Testis (tissue), 3 donors: ENCODE data around the gene S100B. TPM values are rescaled to one million over a fixed set of nuclear protein-coding genes. Genes with fewer than 3 reads are reported as not detected.

Source experiments
- DNase-seq: peaks from one replicate; pipeline ENCODE4 v3.0.0-alpha.2; 2019
- H3K27ac ChIP-seq, 2 donors: fragments of 200-600 bp; sonication (generic); one replicate each; pipeline ENCODE4 v1.5.1; 2019
- H3K27me3 ChIP-seq: fragments of 200-600 bp; sonication (generic); one replicate; pipeline ENCODE4 v1.5.1; 2019
- H3K36me3 ChIP-seq: fragments of 200-600 bp; sonication (generic); one replicate; pipeline ENCODE4 v1.5.1; 2017; ENCODE audit warnings: low read depth; ENCODE audit errors: missing control alignments
- H3K4me1 ChIP-seq: fragments of 200-600 bp; sonication (generic); one replicate; pipeline ENCODE4 v1.5.1; 2019
- H3K4me3 ChIP-seq, 2 donors: fragments of 200-600 bp; sonication (generic); one replicate each; pipeline ENCODE4 v1.5.1; 2017 to 2019
- H3K9me3 ChIP-seq: fragments of 200-600 bp; sonication (generic); one replicate; pipeline ENCODE4 v1.5.1; 2017
- CTCF ChIP-seq, 3 experiments: fragments of 450-650 bp in 2 of 3; fragments of 200-600 bp in 1 of 3; sonication (generic) in 1 of 3; IDR thresholded peaks; one replicate each; pipeline ENCODE4 v1.5.1; 2016 to 2019; ENCODE audit warnings: antibody characterized with exemption in 3 of 3, mild to moderate bottlenecking in 2 of 3, moderate library complexity in 1 of 3
- POLR2A ChIP-seq: fragments of 450-650 bp; IDR thresholded peaks from one replicate; pipeline ENCODE4 v1.6.1; 2017; ENCODE audit warnings: antibody characterized with exemption, mild to moderate bottlenecking, moderate library complexity
- WGBS, 2 donors: methylation state at CpG; one replicate each; pipeline ENCODE4 v1.1.5; 2018; 5-methylcytosine and 5-hydroxymethylcytosine counted together
- intact Hi-C: fragments of 100-400 bp; cut with DNase I; formaldehyde crosslinking; loops from one replicate; pipeline ENCODE4 v1.15.1; 2023; ENCODE audit warnings: low total_unique reads
- polyA plus RNA-seq: library from polyadenylated mRNA; stranded (reverse); fragments of 350-450 nt; fragmentation: Illumina TruSeq; extraction: RNeasy Lipid Tissue Mini Kit (QIAGEN cat#74804); gene quantifications from one replicate; pipeline ENCODE4 v1.2.3, GENCODE V29; 2014; ENCODE audit warnings: low read depth, low replicate concordance; ENCODE audit not compliant: insufficient read depth
- total RNA-seq, 2 donors: library from RNA; depleted of rRNA; stranded (reverse); fragments of >200 nt; gene quantifications; one replicate each; pipeline ENCODE4 v1.2.3, GENCODE V29; 2016

The S100B gene
- total and polyA plus RNA-seq, 3 donors from 2014 or later = 2.7 to 7.4 (median 7.1) TPM

GRCh38 chr21:46553993-46554392, 50.9 kb downstream of the S100B start:
- H3K4me1 ChIP-seq = no peaks in the 10 kb centered on the region
- no peaks in the 10 kb centered on the region for H3K9me3 ChIP-seq
- no peaks in the 10 kb centered on the region for H3K36me3 ChIP-seq

GRCh38 chr21:46552865-46553379, 52.0 kb downstream of the S100B start:
- TF ChIP-seq CTCF (IDR thresholded peaks at IDR 0.05) (no peak), POLR2A (no peak)
- no peak overlapping the region for H3K4me3 ChIP-seq
- H3K27ac ChIP-seq = no peak overlapping the region
- no peak for DNase-seq
- H3K36me3 ChIP-seq = no peaks in the 10 kb centered on the region
- no peaks in the 10 kb centered on the region for H3K9me3 ChIP-seq
- intact Hi-C loops = no loop called here
- no peaks in the 10 kb centered on the region for H3K27me3 ChIP-seq
- H3K4me1 ChIP-seq = no peaks in the 10 kb centered on the region
- 99 to 100% methylated on average over 3 to 5 of the region's 5 CpGs for WGBS, 2 donors

More at GRCh38 chr21:46553993-46554392, 50.9 kb downstream of the S100B start:
- H3K27ac ChIP-seq = no peak overlapping the region
- WGBS, 2 donors = 96 to 100% methylated on average over 12 to 13 of the region's 13 CpGs
- intact Hi-C loops = no loop called here
- DNase-seq = no peak
- TF ChIP-seq CTCF (IDR thresholded peaks at IDR 0.05) (no peak), POLR2A (no peak)
- H3K4me3 ChIP-seq = no peak overlapping the region
- no peaks in the 10 kb centered on the region for H3K27me3 ChIP-seq

- Histone ChIP-seq H3K4me3 (no peak overlapping the region), H3K9me3 (no peaks in the 10 kb centered on the region), H3K36me3 (no peaks in the 10 kb centered on the region), H3K27ac (no peak overlapping the region), H3K4me1 (no peaks in the 10 kb centered on the region), H3K27me3 (no peaks in the 10 kb centered on the region)
- DNase-seq = no peak
- no peak for TF ChIP-seq CTCF (IDR thresholded peaks at IDR 0.05)
- no peak for TF ChIP-seq POLR2A
- WGBS, 2 donors = 87 to 92% methylated on average over 5 of the region's 5 CpGs
- intact Hi-C loops = no loop called here
These were observed 52.6 kb downstream of the S100B start for GRCh38 chr21:46552274-46552673.

GRCh38 chr21:46551636-46552241, 53.1 kb downstream of the S100B start:
- Histone ChIP-seq H3K27ac (no peak overlapping the region), H3K27me3 (no peaks in the 10 kb centered on the region), H3K9me3 (no peaks in the 10 kb centered on the region), H3K36me3 (no peaks in the 10 kb centered on the region), H3K4me1 (no peaks in the 10 kb centered on the region), H3K4me3 (no peak overlapping the region)
- no peak for DNase-seq
- intact Hi-C loops = no loop called here
- 79 to 91% methylated on average over 18 to 24 of the region's 24 CpGs for WGBS, 2 donors
- TF ChIP-seq CTCF (IDR thresholded peaks at IDR 0.05) = no peak
- TF ChIP-seq POLR2A = no peak
